GM12878 (cell line): ENCODE data around the gene NPW.

Experiments used
- ATF3 ChIP-seq: IDR thresholded peaks from 2 replicates; pipeline ENCODE4 v1.6.1; 2011; ENCODE audit warnings: low read depth, mild to moderate bottlenecking, low read length, moderate library complexity, borderline replicate concordance; ENCODE audit errors: extremely low read depth
- BCLAF1 ChIP-seq: fragments of 450-650 bp; IDR thresholded peaks from 2 replicates; pipeline ENCODE4 v1.6.1; 2017; ENCODE audit warnings: antibody characterized with exemption, mild to moderate bottlenecking, moderate library complexity
- CHD2 ChIP-seq: IDR thresholded peaks from 2 replicates; pipeline ENCODE4 v1.6.1; 2011; ENCODE audit warnings: low read depth, low read length, improper control_type of control experiment, borderline replicate concordance
- EP300 ChIP-seq, 2 experiments: fragments of 150-350 bp in 1 of 2; IDR thresholded peaks; 2 replicates each; pipeline ENCODE4 v1.6.1; 2011 to 2012; ENCODE audit warnings: low read depth in 2 of 2, low read length in 2 of 2, borderline replicate concordance in 1 of 2, improper control_type of control experiment in 1 of 2, inconsistent platforms in 1 of 2; ENCODE audit not compliant: control insufficient read depth in 1 of 2
- EZH2 ChIP-seq: IDR thresholded peaks from 2 replicates; pipeline ENCODE4 v1.6.1; 2012; ENCODE audit warnings: low read depth, mild to moderate bottlenecking, control low read depth, inconsistent platforms, low read length, borderline replicate concordance; ENCODE audit not compliant: control insufficient read depth
- MEF2A ChIP-seq: IDR thresholded peaks from 2 replicates; pipeline ENCODE4 v1.6.1; 2011; ENCODE audit warnings: low read depth, mild to moderate bottlenecking, low read length, moderate library complexity; ENCODE audit not compliant: insufficient read depth
- NFYB ChIP-seq: IDR thresholded peaks from 2 replicates; pipeline ENCODE4 v1.6.1; 2011; ENCODE audit warnings: low read depth, mild to moderate bottlenecking, low read length, improper control_type of control experiment, moderate library complexity; ENCODE audit not compliant: insufficient read depth
- POLR2A ChIP-seq: IDR thresholded peaks from 2 replicates; pipeline ENCODE4 v1.6.1; 2011; ENCODE audit warnings: low read depth, mild to moderate bottlenecking, low read length
- SPI1 ChIP-seq: IDR thresholded peaks from 2 replicates; pipeline ENCODE4 v1.6.1; 2011; ENCODE audit warnings: low read depth, mild to moderate bottlenecking, low read length, moderate library complexity, borderline replicate concordance; ENCODE audit not compliant: insufficient read depth
- TAF1 ChIP-seq: IDR thresholded peaks from 2 replicates; pipeline ENCODE4 v1.6.1; 2011; ENCODE audit warnings: mild to moderate bottlenecking, low read depth, low read length, borderline replicate concordance
- USF2 ChIP-seq: IDR thresholded peaks from 2 replicates; pipeline ENCODE4 v1.6.1; 2011; ENCODE audit warnings: low read depth, low read length, improper control_type of control experiment, borderline replicate concordance
- ZNF274 ChIP-seq: IDR thresholded peaks from one replicate; pipeline ENCODE4 v1.8.0; 2011; ENCODE audit not compliant: insufficient read length, insufficient read depth
- ZSCAN29 ChIP-seq: fragments of 450-650 bp; IDR thresholded peaks from 2 replicates; pipeline ENCODE4 v1.6.1; 2017; ENCODE audit warnings: mild to moderate bottlenecking, moderate library complexity
- TF ChIP-seq, protein P1 (sequence below), 3 experiments: IDR thresholded peaks in 2 of 3; conservative IDR thresholded peaks in 1 of 3; 2 replicates each; pipeline ENCODE4 v1.5.1; 2011; ENCODE audit warnings: low read depth in 3 of 3, low read length in 3 of 3, mild to moderate bottlenecking in 3 of 3, control low read depth in 2 of 3, moderate library complexity in 2 of 3, inconsistent platforms in 1 of 3, mixed read lengths in 1 of 3; ENCODE audit not compliant: control insufficient read depth in 2 of 3, insufficient read depth in 1 of 3; ENCODE audit errors: extremely low read depth in 1 of 3

- TF ChIP-seq, protein P1, sequence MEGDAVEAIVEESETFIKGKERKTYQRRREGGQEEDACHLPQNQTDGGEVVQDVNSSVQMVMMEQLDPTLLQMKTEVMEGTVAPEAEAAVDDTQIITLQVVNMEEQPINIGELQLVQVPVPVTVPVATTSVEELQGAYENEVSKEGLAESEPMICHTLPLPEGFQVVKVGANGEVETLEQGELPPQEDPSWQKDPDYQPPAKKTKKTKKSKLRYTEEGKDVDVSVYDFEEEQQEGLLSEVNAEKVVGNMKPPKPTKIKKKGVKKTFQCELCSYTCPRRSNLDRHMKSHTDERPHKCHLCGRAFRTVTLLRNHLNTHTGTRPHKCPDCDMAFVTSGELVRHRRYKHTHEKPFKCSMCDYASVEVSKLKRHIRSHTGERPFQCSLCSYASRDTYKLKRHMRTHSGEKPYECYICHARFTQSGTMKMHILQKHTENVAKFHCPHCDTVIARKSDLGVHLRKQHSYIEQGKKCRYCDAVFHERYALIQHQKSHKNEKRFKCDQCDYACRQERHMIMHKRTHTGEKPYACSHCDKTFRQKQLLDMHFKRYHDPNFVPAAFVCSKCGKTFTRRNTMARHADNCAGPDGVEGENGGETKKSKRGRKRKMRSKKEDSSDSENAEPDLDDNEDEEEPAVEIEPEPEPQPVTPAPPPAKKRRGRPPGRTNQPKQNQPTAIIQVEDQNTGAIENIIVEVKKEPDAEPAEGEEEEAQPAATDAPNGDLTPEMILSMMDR (IDR thresholded peaks at IDR 0.05 in 2 of 3, conservative IDR thresholded peaks at IDR 0.05 in 1 of 3; ENCODE audit: control insufficient read depth in 2 of 3, extremely low read depth in 1 of 3, insufficient read depth in 1 of 3, low read depth in 3 of 3, low read length in 3 of 3) = no peak
- TF ChIP-seq EZH2 (no peak), USF2 (no peak), MEF2A (no peak), POLR2A (no peak), ZSCAN29 (no peak), SPI1 (no peak), CHD2 (no peak), ZNF274 (no peak), TAF1 (no peak), ATF3 (no peak), EP300 (IDR thresholded peaks at IDR 0.05; ENCODE audit: borderline replicate concordance in 1 of 2, control insufficient read depth in 1 of 2, low read depth in 2 of 2, low read length in 2 of 2) (no peak), BCLAF1 (no peak), NFYB (no peak)
These were observed 27.3 kb downstream of the NPW start for GRCh38 chr16:2046893-2047329.
